HCT116 (cell line): Measurements from ENCODE around the gene SIVA1. TPM values are rescaled to one million over a fixed set of nuclear protein-coding genes. Genes with fewer than 3 reads are reported as not detected.

Experiments used
- ATAC-seq: fragments of 200-7000 bp; cut with Tn5 transposase; 2 replicates; pipeline ENCODE4 v1.9.1; 2020; ENCODE audit warnings: mild to moderate bottlenecking, moderate library complexity
- BruUV-seq: library from RNA; stranded (reverse); fragments of 400-500 nt; replicated peaks from 2 replicates; lab custom pipeline; 2021; lab: Mats Ljungman, UMichigan
- CTCF ChIA-PET: fragments of 300-600 bp; sonication (Branson Sonifier 250); formaldehyde crosslinking; loops from one replicate; lab custom pipeline; 2021; ENCODE audit warnings: antibody characterized with exemption; lab: Charles Lee
- POLR2A ChIA-PET: fragments of 300-600, 350-600 bp; sonication (Branson Sonifier 250); formaldehyde crosslinking; loops from one replicate; lab custom pipeline; 2021; ENCODE audit warnings: antibody characterized with exemption; lab: Charles Lee
- RAD21 ChIA-PET, 2 experiments: fragments of 300-600 bp; sonication (Branson Sonifier 250); formaldehyde crosslinking; loops; one replicate each; lab custom pipeline; 2023; ENCODE audit warnings: low total read pairs in 2 of 2; ENCODE audit not compliant: uncharacterized antibody in 2 of 2, unreplicated experiment in 2 of 2, low non-redundant PET in 1 of 2; lab: Charles Lee
- DNase-seq: peaks from one replicate; pipeline ENCODE4 v3.0.0-alpha.2; 2010; ENCODE audit warnings: low read depth, low spot score
- H2AFZ ChIP-seq: fragments of 200-600 bp; shearing (Covaris generic), sonication (generic); 2 replicates; pipeline ENCODE4 v1.6.1; 2017; ENCODE audit warnings: low read depth, mixed run types, mixed read lengths, antibody characterized with exemption, low read length; ENCODE audit not compliant: poor library complexity, severe bottlenecking
- H3K27ac ChIP-seq: 2 replicates; pipeline ENCODE4 v1.5.1; 2012; ENCODE audit warnings: low read depth, low read length
- H3K27me3 ChIP-seq: fragments of 200-600 bp; sonication (generic); 2 replicates; pipeline ENCODE4 v1.6.1; 2016; ENCODE audit warnings: mixed run types, low read length, mixed read lengths; ENCODE audit not compliant: insufficient read depth
- H3K36me3 ChIP-seq, 2 experiments: fragments of 200-500 bp in 1 of 2; fragments of 200-600 bp in 1 of 2; sonication (Bioruptor generic) in 1 of 2; sonication (generic) in 1 of 2; 2 replicates each; pipeline versions ENCODE4 v1.5.1 to v1.6.1; 2014 to 2016; ENCODE audit warnings: low read length in 2 of 2, inconsistent platforms in 1 of 2, mixed read lengths in 1 of 2, mixed run types in 1 of 2; ENCODE audit not compliant: insufficient read depth in 2 of 2, control insufficient read depth in 1 of 2
- H3K4me1 ChIP-seq, 2 experiments: fragments of 200-600 bp in 1 of 2; sonication (generic) in 1 of 2; 2 replicates each; pipeline versions ENCODE4 v1.5.1 to v1.6.1; 2012 to 2017; ENCODE audit warnings: low read length in 2 of 2, inconsistent platforms in 1 of 2, mild to moderate bottlenecking in 1 of 2, mixed read lengths in 1 of 2, mixed run types in 1 of 2, moderate library complexity in 1 of 2; ENCODE audit not compliant: insufficient read depth in 2 of 2, control insufficient read depth in 1 of 2
- H3K4me2 ChIP-seq: fragments of 200-600 bp; sonication (generic); 2 replicates; pipeline ENCODE4 v1.6.1; 2017; ENCODE audit warnings: mixed run types, low read length, mixed read lengths
- H3K4me3 ChIP-seq, 2 experiments: fragments of 200-600 bp in 1 of 2; sonication (generic) in 1 of 2; replicated peaks in 1 of 2; 2 replicates each; pipeline ENCODE4 v1.5.1; 2011 to 2016; ENCODE audit warnings: low read length in 2 of 2, control low read depth in 1 of 2, low read depth in 1 of 2, mild to moderate bottlenecking in 1 of 2, mixed read lengths in 1 of 2, mixed run types in 1 of 2
- H3K79me2 ChIP-seq: fragments of 200-600 bp; sonication (generic); 2 replicates; pipeline ENCODE4 v1.6.1; 2017; ENCODE audit warnings: mild to moderate bottlenecking, mixed run types, low read length, moderate library complexity, mixed read lengths; ENCODE audit not compliant: insufficient read depth
- H3K9ac ChIP-seq: fragments of 200-600 bp; sonication (generic); 2 replicates; pipeline ENCODE4 v1.6.1; 2016; ENCODE audit warnings: low read length, mixed read lengths
- H3K9me2 ChIP-seq: fragments of 200-600 bp; sonication (generic), shearing (Covaris generic); 2 replicates; pipeline ENCODE4 v1.6.1; 2017; ENCODE audit warnings: mixed run types, mild to moderate bottlenecking, moderate library complexity; ENCODE audit not compliant: insufficient read depth
- H3K9me3 ChIP-seq, 2 experiments: fragments of 200-500 bp in 1 of 2; fragments of 200-600 bp in 1 of 2; sonication (Bioruptor generic) in 1 of 2; sonication (generic) in 1 of 2; 2 replicates each; pipeline ENCODE4 v1.6.1; 2014 to 2017; ENCODE audit warnings: low read length in 2 of 2, mixed read lengths in 2 of 2, inconsistent platforms in 1 of 2, low read depth in 1 of 2, mild to moderate bottlenecking in 1 of 2, mixed run types in 1 of 2, moderate library complexity in 1 of 2; ENCODE audit not compliant: control insufficient read depth in 1 of 2, insufficient read depth in 1 of 2
- H4K20me1 ChIP-seq: fragments of 200-600 bp; sonication (generic), shearing (Covaris generic); 2 replicates; pipeline ENCODE4 v1.6.1; 2017; ENCODE audit warnings: mixed run types, mild to moderate bottlenecking, moderate library complexity; ENCODE audit not compliant: insufficient read depth
- ATF3 ChIP-seq: IDR thresholded peaks from 2 replicates; pipeline ENCODE4 v1.6.1; 2012
- CBX3 ChIP-seq: IDR thresholded peaks from 2 replicates; pipeline ENCODE4 v1.6.1; 2012; ENCODE audit warnings: low read depth
- CEBPB ChIP-seq: IDR thresholded peaks from 2 replicates; pipeline ENCODE4 v1.6.1; 2012; ENCODE audit warnings: low read depth
- EGR1 ChIP-seq: IDR thresholded peaks from 2 replicates; pipeline ENCODE4 v1.6.1; 2012; ENCODE audit warnings: low read depth
- ELF1 ChIP-seq: IDR thresholded peaks from 2 replicates; pipeline ENCODE4 v1.6.1; 2012; ENCODE audit warnings: low read depth, borderline replicate concordance
- EZH2 ChIP-seq: fragments of 200-600 bp; sonication (generic); IDR thresholded peaks from 2 replicates; pipeline ENCODE4 v1.6.1; 2017; ENCODE audit warnings: antibody characterized with exemption, mixed run types
- EZH2phosphoT487 ChIP-seq: fragments of 200-600 bp; IDR thresholded peaks from 2 replicates; pipeline ENCODE4 v1.6.1; 2018; ENCODE audit warnings: antibody characterized with exemption, borderline replicate concordance
- FOSL1 ChIP-seq: IDR thresholded peaks from 2 replicates; pipeline ENCODE4 v1.6.1; 2012; ENCODE audit warnings: low read depth
- JUND ChIP-seq: IDR thresholded peaks from 2 replicates; pipeline ENCODE4 v1.6.1; 2012
- MAX ChIP-seq: IDR thresholded peaks from 2 replicates; pipeline ENCODE4 v1.6.1; 2012
- POLR2AphosphoS5 ChIP-seq: IDR thresholded peaks from 2 replicates; pipeline ENCODE4 v1.6.1; 2011; ENCODE audit warnings: mild to moderate bottlenecking, low read depth, low read length, moderate library complexity
- RAD21 ChIP-seq: IDR thresholded peaks from 2 replicates; pipeline ENCODE4 v1.6.1; 2012; ENCODE audit warnings: low read depth, mild to moderate bottlenecking
- SIN3A ChIP-seq: IDR thresholded peaks from 2 replicates; pipeline ENCODE4 v1.6.1; 2012; ENCODE audit warnings: low read depth
- SP1 ChIP-seq: IDR thresholded peaks from 2 replicates; pipeline ENCODE4 v1.6.1; 2012; ENCODE audit warnings: low read depth
- SRF ChIP-seq: IDR thresholded peaks from 2 replicates; pipeline ENCODE4 v1.6.1; 2012; ENCODE audit warnings: low read depth
- TCF7L2 ChIP-seq: IDR thresholded peaks from 2 replicates; pipeline ENCODE4 v1.7.0; 2011; ENCODE audit warnings: borderline replicate concordance, inconsistent platforms; ENCODE audit not compliant: insufficient read depth, insufficient read length; ENCODE audit errors: extremely low read depth
- YY1 ChIP-seq: IDR thresholded peaks from 2 replicates; pipeline ENCODE4 v1.6.1; 2011; ENCODE audit warnings: low read length, low read depth, moderate library complexity, mild to moderate bottlenecking; ENCODE audit not compliant: insufficient replicate concordance; ENCODE audit errors: extremely low read depth
- ZFX ChIP-seq: fragments of 450-650 bp; IDR thresholded peaks from 2 replicates; pipeline ENCODE4 v1.6.1; 2017
- intact Hi-C: fragments of 100-400 bp; cut with micrococcal nuclease; formaldehyde crosslinking; loops from 2 replicates; pipeline ENCODE4 v1.10.0; 2022
- total RNA-seq: library from RNA; stranded (reverse); gene quantifications from one replicate; pipeline ENCODE4 v1.2.1, GENCODE V29; 2021; ENCODE audit not compliant: unreplicated experiment
- TF ChIP-seq, protein P1 (sequence below), 3 experiments: fragments of 200-600 bp in 1 of 3; sonication (generic) in 1 of 3; IDR thresholded peaks in 2 of 3; conservative IDR thresholded peaks in 1 of 3; 2 replicates each; pipeline ENCODE4 v1.5.1; 2012 to 2017; ENCODE audit warnings: low read depth in 2 of 3, low read length in 2 of 3, antibody characterized with exemption in 1 of 3, borderline replicate concordance in 1 of 3, control low read depth in 1 of 3, mild to moderate bottlenecking in 1 of 3, mixed read lengths in 1 of 3, mixed run types in 1 of 3, moderate library complexity in 1 of 3; ENCODE audit not compliant: insufficient read depth in 1 of 3

Gene SIVA1
- total RNA-seq, 1 experiment from 2014 or later, result 141 TPM

DNA sequence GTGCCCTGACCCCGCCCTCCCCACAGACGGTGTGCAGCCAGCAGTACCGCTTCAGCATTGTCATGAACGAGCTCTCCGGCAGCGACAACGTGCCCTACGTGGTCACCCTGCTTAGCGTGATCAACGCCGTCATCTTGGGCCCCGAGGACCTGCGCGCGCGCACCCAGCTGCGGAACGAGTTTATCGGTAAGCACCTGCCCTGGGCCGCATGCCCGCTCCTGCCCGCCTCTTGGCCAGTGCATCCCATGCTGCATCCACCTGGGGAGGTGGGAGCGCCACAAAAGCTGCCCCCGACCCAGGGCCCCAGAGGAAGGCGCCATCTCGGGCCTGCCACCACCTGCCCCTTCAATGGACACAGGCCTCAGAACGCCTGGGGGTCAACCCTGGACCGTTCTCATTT is 49.7 kb upstream of the SIVA1 start:
- ATAC-seq (no peak), DNase-seq (no peak)
- Histone ChIP-seq H3K27ac (no peak overlapping the region), H3K27me3 (no peaks in the 10 kb centered on the region), H3K4me1 (peaks cover 0 to 10% of the 10 kb centered on the region in 2 experiments; a peak in 2 of 4 replicates), H3K4me2 (no peak overlapping the region), H3K9ac (no peak overlapping the region), H3K9me3 (no peaks in the 10 kb centered on the region), H3K79me2 (peaks cover 24% of the 10 kb centered on the region), H4K20me1 (no peaks in the 10 kb centered on the region), H3K4me3 (no peak overlapping the region), H2AFZ (no peak overlapping the region), H3K9me2 (no peaks in the 10 kb centered on the region), H3K36me3 (peaks cover 15 to 19% of the 10 kb centered on the region in 2 experiments; a peak in 3 of 4 replicates)
- BruUV-seq, result no TSS peak
- ChIA-PET RAD21 (no interaction called here), POLR2A (no interaction called here), CTCF (no interaction called here)
- intact Hi-C loops, result no loop called here
- TF ChIP-seq ATF3 (no peak), RAD21 (no peak)

DNA sequence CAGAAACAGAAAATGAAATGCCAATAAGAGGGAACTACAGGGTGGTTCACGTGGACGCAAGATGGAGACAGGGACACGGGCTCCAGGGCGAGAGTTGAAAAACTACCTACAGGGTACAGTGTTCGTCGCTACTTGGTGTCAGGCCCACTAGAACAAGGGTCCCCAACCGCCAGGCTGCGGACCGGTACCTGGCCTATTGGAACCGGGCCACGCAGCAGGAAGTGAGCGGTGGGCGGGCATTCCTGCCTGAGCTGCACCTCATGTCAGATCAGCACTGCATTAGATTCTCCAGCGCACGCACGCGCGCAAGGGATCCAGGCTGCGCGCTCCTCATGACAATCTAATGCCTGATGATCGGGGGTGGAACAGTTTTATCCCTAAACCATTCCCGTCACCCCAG is 48.7 kb upstream of the SIVA1 start:
- Histone ChIP-seq H3K27me3 (no peaks in the 10 kb centered on the region), H2AFZ (no peak overlapping the region), H3K4me1 (peaks cover 0 to 10% of the 10 kb centered on the region in 2 experiments; a peak in 2 of 4 replicates), H3K9me3 (no peaks in the 10 kb centered on the region), H3K4me2 (no peak overlapping the region), H3K36me3 (peaks cover 15 to 21% of the 10 kb centered on the region in 2 experiments; a peak in 3 of 4 replicates), H3K9me2 (no peaks in the 10 kb centered on the region), H3K27ac (no peak overlapping the region), H4K20me1 (no peaks in the 10 kb centered on the region), H3K79me2 (peaks cover 14% of the 10 kb centered on the region), H3K9ac (no peak overlapping the region), H3K4me3 (no peak overlapping the region)
- ChIA-PET RAD21 (no interaction called here), POLR2A (no interaction called here), CTCF (no interaction called here)
- ATAC-seq (no peak), DNase-seq (no peak)
- intact Hi-C loops, result no loop called here
- TF ChIP-seq FOSL1 (no peak), TCF7L2 (no peak), ATF3 (no peak), RAD21 (no peak), EZH2phosphoT487 (no peak), ELF1 (no peak), EGR1 (no peak), SP1 (no peak), ZFX (no peak), POLR2AphosphoS5 (no peak), SRF (no peak), MAX (no peak), CBX3 (no peak), SIN3A (no peak), JUND (no peak), YY1 (no peak), EZH2 (no peak), CEBPB (no peak)
- TF ChIP-seq, protein P1, sequence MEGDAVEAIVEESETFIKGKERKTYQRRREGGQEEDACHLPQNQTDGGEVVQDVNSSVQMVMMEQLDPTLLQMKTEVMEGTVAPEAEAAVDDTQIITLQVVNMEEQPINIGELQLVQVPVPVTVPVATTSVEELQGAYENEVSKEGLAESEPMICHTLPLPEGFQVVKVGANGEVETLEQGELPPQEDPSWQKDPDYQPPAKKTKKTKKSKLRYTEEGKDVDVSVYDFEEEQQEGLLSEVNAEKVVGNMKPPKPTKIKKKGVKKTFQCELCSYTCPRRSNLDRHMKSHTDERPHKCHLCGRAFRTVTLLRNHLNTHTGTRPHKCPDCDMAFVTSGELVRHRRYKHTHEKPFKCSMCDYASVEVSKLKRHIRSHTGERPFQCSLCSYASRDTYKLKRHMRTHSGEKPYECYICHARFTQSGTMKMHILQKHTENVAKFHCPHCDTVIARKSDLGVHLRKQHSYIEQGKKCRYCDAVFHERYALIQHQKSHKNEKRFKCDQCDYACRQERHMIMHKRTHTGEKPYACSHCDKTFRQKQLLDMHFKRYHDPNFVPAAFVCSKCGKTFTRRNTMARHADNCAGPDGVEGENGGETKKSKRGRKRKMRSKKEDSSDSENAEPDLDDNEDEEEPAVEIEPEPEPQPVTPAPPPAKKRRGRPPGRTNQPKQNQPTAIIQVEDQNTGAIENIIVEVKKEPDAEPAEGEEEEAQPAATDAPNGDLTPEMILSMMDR (IDR thresholded peaks at IDR 0.05 in 2 of 3, conservative IDR thresholded peaks at IDR 0.05 in 1 of 3; ENCODE audit: borderline replicate concordance in 1 of 3, insufficient read depth in 1 of 3, low read depth in 2 of 3, low read length in 2 of 3), result no peak
- no TSS peak for BruUV-seq
